ENCODE results near the gene RTTN.

Gene RTTN

GRCh38 chr18:70188113-70188512 is 17.4 kb downstream of the RTTN start:
- no peak overlapping the region for H3K4me3 ChIP-seq (replicated peaks in 1 of 2; ENCODE audit: low read depth in 2 of 2, low read length in 2 of 2)
- DNase-seq (ENCODE audit: low read depth in 2 of 2) = peak; percentile 33 to 35
- TF ChIP-seq, protein P1, sequence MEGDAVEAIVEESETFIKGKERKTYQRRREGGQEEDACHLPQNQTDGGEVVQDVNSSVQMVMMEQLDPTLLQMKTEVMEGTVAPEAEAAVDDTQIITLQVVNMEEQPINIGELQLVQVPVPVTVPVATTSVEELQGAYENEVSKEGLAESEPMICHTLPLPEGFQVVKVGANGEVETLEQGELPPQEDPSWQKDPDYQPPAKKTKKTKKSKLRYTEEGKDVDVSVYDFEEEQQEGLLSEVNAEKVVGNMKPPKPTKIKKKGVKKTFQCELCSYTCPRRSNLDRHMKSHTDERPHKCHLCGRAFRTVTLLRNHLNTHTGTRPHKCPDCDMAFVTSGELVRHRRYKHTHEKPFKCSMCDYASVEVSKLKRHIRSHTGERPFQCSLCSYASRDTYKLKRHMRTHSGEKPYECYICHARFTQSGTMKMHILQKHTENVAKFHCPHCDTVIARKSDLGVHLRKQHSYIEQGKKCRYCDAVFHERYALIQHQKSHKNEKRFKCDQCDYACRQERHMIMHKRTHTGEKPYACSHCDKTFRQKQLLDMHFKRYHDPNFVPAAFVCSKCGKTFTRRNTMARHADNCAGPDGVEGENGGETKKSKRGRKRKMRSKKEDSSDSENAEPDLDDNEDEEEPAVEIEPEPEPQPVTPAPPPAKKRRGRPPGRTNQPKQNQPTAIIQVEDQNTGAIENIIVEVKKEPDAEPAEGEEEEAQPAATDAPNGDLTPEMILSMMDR (IDR thresholded peaks at IDR 0.05; ENCODE audit: low read depth, low read length) = no peak

DNA sequence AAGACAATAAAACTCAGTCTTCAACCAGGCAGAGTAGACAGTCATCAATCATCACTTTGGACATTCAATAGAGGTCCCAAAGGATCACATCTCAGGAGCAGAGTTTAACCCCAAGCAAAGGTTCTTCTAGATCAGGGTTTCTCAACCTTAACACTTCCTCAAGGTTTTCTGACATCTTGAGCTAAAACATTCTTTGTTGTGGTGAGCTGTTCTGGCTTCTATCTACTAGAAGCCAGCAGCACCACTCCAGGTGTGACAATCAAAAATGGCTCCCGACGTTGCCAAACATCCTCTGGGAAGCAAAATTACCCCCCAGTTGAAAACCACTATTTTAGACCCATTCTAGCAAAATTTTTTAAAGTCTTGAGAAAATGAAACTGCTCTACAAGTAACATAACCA is 22.0 kb downstream of the RTTN start:
- H3K4me3 ChIP-seq (replicated peaks in 1 of 2; ENCODE audit: low read depth in 2 of 2, low read length in 2 of 2) = no peak overlapping the region
- TF ChIP-seq, protein P1 (IDR thresholded peaks at IDR 0.05; ENCODE audit: low read depth, low read length) = no peak
- DNase-seq (ENCODE audit: low read depth in 2 of 2) = no peak

- peak in 1 of 2 donors; percentile 52 for DNase-seq (ENCODE audit: low read depth in 2 of 2)
- no peak overlapping the region for H3K4me3 ChIP-seq (replicated peaks in 1 of 2; ENCODE audit: low read depth in 2 of 2, low read length in 2 of 2)
- TF ChIP-seq, protein P1 (IDR thresholded peaks at IDR 0.05; ENCODE audit: low read depth, low read length) = no peak
Measured at GRCh38 chr18:70182548-70182947, 22.9 kb downstream of the RTTN start.

GRCh38 chr18:70181725-70182124 is 23.8 kb downstream of the RTTN start:
- TF ChIP-seq, protein P1 (IDR thresholded peaks at IDR 0.05; ENCODE audit: low read depth, low read length) = no peak
- peak in 1 of 2 donors; percentile 21 for DNase-seq (ENCODE audit: low read depth in 2 of 2)
- no peak overlapping the region for H3K4me3 ChIP-seq (replicated peaks in 1 of 2; ENCODE audit: low read depth in 2 of 2, low read length in 2 of 2)

DNA sequence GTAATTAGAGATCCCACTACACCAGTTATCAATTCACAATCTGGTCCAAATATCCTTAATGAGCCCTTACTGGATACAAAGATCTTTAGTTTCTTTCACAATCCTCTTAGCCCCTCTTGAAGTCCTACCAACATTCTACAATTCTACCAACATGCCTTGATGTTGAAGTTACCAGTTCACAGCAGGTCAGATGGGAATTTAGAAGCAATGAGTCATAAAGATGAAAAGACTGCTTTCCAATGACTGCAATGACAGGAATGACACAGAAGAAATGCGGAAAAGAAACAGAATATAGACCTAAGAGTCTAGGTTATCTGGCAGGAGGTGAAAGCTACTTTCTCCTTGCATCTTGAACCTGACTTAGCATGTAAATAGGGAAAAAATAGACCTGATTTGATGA is 24.5 kb downstream of the RTTN start:
- peak; percentile 48 to 82 for DNase-seq (ENCODE audit: low read depth in 2 of 2)
- TF ChIP-seq, protein P1 (IDR thresholded peaks at IDR 0.05; ENCODE audit: low read depth, low read length) = no peak
- H3K4me3 ChIP-seq (replicated peaks in 1 of 2; ENCODE audit: low read depth in 2 of 2, low read length in 2 of 2) = no peak overlapping the region

DNA sequence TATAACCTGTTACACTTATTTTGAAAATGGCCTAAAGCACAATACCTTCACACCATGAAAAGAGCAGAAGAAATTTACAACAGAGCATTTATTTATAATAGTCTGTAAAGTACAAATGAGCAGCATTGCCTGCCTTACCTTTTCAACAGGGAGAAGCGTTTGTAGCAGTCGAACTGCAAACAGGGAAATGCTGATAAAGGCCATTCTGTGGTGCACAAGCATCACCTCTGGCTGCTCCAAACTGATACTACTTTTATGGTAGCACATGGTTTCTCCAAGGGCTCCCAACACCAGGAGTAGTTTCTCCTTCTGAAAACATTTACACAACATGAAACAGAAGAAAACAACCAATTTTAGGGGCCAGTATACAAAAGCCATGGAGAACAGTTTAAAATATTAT is 28.9 kb downstream of the RTTN start:
- H3K4me3 ChIP-seq (replicated peaks in 1 of 2; ENCODE audit: low read depth in 2 of 2, low read length in 2 of 2) = no peak overlapping the region
- DNase-seq (ENCODE audit: low read depth in 2 of 2) = no peak
- TF ChIP-seq, protein P1 (IDR thresholded peaks at IDR 0.05; ENCODE audit: low read depth, low read length) = no peak

- H3K4me3 ChIP-seq (replicated peaks in 1 of 2; ENCODE audit: low read depth in 2 of 2, low read length in 2 of 2) = no peak overlapping the region
- TF ChIP-seq, protein P1 (IDR thresholded peaks at IDR 0.05; ENCODE audit: low read depth, low read length) = no peak
- no peak for DNase-seq (ENCODE audit: low read depth in 2 of 2)
Measured at GRCh38 chr18:70175216-70175615, 30.3 kb downstream of the RTTN start.

Measured in cardiac fibroblast (primary cell).